GM15510 (cell line): ENCODE data around the gene BSPRY.
A peak's percentile ranks its signal among the peaks of the same experiment; 100 is the strongest.

ENCODE experiments used
- POLR2A ChIP-seq: IDR thresholded peaks from 3 replicates; pipeline ENCODE4 v1.6.1; 2011; ENCODE audit warnings: borderline replicate concordance; ENCODE audit not compliant: insufficient read length; ENCODE audit errors: extremely low read depth

BSPRY gene

DNA sequence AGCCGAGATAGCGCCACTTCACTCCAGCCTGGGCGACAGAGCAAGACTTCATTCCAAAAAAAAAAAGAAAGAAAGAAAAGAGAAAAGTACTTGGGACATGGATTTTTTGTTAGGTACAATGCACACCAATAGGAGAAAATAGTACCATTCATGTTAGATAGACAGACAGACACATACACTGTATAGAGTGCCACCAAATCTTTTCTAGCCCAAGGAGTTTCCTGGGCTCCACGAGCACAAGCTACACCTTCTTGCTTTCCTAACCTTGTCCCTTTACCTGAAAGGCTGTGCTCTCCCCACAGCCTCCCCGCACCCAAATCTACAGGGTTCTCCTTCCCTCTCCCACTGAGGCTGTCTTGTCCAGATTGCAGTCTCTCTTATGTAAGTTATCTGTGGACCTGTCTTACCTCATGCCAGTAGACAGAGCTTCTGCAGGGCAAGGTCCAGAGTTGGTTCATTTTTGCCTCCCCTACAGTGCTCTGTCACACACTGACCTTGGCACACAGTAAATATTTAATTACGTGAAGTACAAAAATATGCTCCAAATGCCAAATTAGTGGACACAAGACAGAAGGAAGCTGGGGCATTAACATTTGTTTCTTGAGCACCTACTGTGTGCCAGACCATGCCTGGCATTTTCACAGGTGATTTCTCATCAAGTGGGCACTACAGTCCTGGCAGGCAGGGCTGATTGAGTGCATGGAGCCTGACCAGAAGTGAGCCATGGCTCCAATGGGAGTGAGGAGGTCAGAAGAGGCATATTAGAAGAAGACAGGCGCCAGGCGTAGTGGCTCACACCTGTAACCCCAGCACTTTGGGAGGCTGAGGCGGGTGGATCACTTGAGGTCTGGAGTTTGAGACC lies 45.9 kb downstream of the BSPRY start:
- no peak for TF ChIP-seq POLR2A

DNA sequence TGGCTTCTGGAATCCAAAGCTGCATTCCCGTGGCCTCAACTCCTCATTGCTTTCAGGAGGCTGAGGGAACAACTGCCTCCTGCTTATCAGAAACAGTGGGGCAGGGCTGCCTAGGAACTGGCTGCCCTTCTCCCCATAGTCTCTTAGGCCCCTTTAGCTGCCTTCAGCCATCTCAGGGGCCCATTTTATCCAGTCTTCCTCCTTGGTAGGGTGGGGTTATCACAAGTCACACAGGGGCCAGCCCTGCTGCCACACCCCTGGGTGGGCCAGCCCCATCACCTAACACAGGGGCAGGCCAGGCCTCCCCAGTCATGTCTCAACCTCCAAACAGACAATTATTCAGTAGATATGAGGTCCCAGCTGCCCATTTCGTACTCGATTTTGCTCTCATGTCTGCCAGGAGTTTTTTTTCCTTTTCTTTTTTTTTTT lies 47.9 kb downstream of the BSPRY start:
- no peak for TF ChIP-seq POLR2A

DNA sequence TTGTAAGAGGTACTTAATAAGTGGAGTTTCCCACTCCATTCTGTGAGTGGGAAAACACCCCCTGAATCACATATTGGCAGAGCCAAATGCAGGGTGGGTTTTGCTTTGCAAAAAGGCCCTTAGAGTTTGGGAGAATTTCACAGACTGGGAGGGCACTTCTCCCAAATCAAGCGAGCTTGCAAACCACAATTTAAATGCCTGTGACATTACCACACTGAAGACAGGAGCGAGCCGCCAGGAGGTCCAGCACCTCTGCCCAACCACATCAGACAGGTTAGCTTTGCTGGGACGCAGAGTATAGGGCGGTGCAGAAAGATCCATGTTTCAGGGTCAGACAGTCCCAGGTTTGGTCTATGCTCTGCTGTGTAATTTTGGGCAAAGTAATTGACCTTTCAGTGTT lies 49.5 kb downstream of the BSPRY start:
- no peak for TF ChIP-seq POLR2A

DNA sequence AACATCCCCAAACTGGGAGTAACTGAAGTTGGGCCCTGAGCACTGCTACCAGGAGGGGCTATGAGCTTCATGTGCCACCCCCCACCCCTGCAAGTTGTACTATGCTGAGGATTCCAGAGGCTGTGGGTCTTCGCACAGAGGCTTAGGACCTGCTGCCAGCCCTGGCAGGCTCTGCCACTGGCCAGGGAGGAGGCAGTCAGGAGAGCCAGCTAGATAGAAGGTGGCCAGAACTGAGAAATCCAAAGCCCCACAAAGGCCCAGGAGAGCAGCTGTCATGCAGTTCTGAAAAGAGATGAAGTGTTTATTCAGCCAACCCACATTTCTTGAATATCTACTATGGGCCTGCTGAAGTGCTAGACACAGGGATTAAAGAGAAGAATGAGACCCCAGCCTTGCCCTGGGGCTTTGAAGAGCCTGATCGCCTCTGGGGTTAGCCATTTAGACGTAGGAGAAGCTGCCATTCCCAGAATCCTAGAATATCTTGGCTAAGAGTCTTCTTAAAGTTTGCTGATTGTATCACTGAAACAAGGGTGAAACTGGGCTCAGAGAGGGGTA lies 50.4 kb downstream of the BSPRY start:
- no peak for TF ChIP-seq POLR2A

DNA sequence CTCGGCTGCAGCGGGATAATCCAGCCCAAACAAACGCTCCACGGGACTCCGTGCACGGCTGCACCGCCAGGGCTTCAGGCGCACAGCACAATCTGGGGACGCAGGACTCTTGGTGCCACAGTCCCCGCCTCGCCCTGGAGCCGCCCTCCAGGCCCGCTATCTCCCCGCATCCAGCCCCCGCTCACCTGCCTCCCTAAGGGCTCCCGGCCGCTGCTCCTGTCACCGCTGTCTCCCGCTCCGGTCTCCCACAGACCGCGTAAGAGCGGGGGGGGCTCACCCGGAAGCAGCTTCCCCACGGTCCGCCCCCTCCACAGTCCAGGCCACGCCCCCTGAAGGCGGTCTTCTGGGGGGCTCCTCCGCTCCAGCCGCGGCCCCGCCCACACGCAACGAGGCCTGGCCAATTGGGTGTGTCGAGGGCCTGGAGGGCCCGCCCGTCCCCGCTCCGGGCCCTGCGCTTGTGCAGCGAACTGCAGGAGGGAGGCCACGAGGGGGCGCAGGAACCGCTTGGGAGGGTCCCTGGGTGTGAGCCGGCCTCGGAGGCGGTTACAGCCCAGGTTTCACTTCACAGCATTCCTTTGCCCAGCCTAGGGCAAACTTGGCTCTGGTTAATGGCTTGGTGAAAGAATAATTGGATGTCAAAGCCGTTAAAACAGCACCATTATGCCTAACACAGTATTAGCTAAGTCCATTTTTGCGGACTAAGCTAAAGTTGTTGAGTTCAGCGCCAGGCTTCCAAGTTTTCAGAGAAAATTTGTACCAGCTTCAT lies 51.9 kb downstream of the BSPRY start, which contains the start of gene ALAD:
TSS of gene ALAD (minus strand) at position 258 of the 766 bp plus-strand sequence. CDS start 7,725 bp downstream, outside the sequence.
- TF ChIP-seq POLR2A, result peak; percentile 78

DNA sequence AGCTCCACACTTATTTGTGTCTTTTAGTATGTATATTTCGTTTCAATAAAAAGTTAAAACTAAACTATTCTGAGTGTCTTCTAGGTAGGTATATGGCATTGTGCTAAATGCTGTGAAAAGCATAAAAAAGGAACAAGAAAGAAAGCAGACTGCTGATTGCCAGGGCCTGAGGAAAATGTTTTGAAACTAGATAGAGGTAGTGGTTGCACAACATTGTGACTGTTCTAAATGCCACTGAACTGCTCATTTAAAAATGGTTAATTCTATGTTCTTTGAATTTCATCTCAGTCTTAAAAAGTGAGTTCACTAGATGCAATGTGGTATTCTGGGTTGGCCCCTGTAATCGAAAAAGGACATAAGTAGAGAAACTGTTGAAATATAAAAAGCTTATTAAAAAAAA lies 54.3 kb downstream of the BSPRY start:
- TF ChIP-seq POLR2A, result no peak

DNA sequence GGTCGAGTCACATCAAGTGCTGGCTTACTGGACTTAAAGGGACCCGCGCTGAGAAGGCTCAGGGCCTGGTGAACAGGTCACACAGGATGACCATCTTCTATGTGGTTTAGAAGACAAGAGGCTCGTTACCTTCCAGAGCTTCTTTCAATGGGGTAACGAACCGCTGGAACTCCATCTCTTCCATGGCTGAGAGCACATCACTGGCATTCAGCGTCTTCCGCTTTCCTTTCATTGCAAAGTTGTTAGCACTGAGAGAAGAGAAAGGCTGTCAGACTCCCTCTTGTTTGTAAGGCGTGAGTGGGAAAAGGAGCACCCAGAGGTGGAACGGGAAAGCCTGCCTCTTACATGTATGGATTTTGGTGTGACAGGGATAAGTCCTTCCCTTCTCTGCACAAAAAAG lies 60.1 kb downstream of the BSPRY start:
- no peak for TF ChIP-seq POLR2A

DNA sequence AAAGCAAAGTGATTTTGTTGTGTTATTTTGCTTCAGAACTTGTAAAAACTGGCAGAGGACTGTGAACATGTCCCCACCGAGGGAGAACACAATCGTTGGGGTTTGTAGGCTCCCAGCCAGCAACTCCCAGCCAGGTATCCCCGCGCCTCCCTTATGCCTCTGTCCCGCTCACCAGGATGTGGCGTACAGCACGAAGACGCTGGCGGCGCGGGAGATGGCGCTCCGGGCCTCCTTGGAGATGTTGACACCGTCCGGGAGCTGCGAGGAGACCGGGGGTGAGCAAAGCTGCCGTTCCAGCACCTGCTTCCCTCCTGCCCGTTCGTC lies 60.5 kb downstream of the BSPRY start:
- TF ChIP-seq POLR2A, result no peak

DNA sequence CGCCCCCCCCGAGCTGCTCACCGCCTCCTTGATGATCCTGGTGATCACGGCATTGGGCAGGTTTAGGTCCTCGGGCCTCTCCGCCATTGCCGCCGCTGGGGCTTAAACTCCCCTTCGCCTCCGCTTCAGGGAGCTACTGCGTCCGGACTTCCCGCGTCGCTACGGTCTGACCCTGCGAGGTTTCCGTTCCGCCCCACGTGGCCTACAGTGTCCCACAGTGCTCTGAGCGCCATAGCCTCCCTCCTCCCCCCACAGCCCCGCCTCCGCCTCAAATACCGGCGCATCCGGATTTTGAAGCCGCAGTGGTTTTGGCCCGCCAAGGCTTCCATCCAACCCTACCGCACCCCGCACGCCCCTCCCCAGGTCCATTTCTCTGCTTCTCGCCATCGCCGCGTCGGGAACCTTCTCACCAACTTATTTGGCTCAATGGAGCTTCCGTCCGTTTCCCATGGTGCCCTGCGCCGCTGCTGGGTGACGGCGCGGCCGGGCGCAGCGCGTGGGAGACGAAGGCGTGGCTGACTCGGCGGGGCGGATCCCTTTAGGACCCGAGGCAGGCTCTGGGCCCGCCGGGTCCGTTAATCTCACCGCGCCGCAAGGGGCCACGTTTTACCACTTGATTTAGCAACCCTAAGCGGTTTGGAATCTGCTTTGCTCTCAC lies 61.0 kb downstream of the BSPRY start, which contains the start of the genes C9orf43 and POLE3:
TSS of gene C9orf43 (plus strand) at position 541 of the 658 bp plus-strand sequence. CDS start 2,747 bp downstream, outside the sequence.
TSS of gene POLE3 (minus strand) at position 469 of the 658 bp plus-strand sequence. CDS start at position 87, 382 bp downstream.
- TF ChIP-seq POLR2A, result peak; percentile 76

DNA sequence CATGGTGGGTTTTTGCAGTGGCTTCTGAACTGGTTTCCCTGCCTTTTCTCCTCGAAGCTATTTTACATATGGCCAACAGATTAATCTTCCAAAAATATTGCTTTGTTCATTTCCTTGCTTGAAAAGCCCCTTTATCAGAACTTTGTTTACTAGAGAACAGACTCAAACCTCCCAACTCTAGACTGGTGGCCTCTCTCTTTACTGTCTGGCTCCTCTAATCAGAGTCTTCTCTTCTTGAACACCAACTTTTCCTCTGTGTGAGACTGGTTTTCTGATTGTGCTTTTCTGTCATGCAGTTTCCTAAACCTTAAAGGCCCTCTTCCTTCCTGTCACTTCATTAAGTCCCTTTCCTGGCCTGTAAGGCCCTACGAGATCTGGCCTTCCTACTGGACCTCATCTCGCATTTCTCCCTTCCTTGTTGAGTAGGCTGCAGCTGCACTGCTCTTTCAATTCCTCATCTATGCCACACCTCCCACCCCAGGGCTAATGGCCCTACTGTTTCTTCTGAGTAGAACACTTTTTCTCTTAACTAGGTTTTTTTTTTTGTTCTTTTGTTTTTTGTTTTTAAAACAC lies 66.9 kb downstream of the BSPRY start:
- TF ChIP-seq POLR2A, result peak; percentile 25

DNA sequence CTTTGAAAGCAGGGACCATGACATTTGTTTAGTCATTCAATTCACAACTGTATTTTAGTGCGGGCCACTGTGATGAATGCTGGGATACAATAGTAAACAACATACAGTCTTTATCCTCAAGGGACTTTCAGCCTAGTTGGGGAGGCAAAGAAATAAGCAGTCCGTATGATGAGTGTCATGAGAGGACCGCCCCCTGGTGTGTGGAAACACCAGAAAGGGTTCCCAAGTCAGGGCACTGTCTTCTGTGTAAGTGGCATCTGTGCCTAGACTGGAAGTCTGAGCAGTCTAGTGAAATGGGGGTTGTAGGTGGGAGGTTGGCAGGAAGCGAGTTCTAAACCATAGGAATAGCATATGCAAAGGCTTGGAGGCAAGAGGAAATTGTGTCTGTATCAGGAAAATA lies 68.0 kb downstream of the BSPRY start:
- no peak for TF ChIP-seq POLR2A
